ENCODE results near the gene RPA1. TPM values are rescaled to one million over a fixed set of nuclear protein-coding genes. Genes with fewer than 3 reads are reported as not detected.

RPA1 gene
- total RNA-seq, 2 donors from 2014 or later, result 15.4 to 40.0 TPM

DNA sequence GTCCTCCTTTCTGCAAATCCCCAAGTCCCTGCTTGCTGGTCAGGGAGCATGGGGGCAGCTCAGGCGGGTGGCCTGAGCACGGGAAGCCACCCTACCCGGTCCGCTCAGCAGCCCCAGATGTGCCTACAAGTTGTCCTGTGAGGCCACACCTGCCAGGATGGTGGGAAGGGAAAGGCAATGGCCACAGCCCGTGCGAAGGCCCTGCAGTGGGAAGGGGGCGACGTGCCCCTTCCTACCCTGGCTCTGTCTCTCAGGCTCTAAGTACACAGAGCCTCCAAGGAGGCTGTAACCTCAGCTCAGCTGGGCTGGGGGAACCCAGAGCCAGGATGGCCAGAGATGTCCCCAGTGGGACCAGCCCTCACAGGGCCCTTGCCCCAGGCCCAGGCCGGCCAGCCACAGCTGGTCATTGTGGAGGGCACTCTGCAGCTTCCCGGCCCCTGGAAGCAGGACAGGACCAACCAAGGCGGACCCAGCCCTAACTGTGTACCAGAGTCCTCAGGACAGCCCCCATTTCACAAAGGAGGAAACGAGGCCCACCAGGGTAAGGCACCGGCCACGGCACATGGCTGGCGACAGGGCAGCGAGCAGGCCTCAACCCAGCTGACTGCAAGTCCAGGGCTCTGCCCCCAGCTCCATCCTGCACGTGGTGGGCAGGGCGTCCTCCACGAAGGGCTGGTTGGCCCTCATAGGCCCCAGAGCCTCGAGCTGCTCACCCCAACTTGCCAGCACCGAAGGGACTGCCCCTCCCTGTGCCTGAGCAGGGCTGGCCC, 113.0 kb downstream of the RPA1 start:
- TF ChIP-seq CTCF (IDR thresholded peaks at IDR 0.05), result no peak
- Histone ChIP-seq H3K4me3 (no peak overlapping the region), H3K36me3 (no peaks in the 10 kb centered on the region), H3K9me3 (no peaks in the 10 kb centered on the region), H3K4me1 (ENCODE audit: control insufficient read depth in 1 of 2, low read depth in 2 of 2) (no peaks in the 10 kb centered on the region), H3K27ac (no peak overlapping the region), H3K27me3 (replicated peaks; ENCODE audit: insufficient read depth) (no peaks in the 10 kb centered on the region)
- ATAC-seq (ENCODE audit: insufficient number of reproducible peaks, low FRiP score, low read depth) (no peak), DNase-seq (ENCODE audit: low spot score) (no peak)

- ATAC-seq (ENCODE audit: insufficient number of reproducible peaks, low FRiP score, low read depth) (no peak), DNase-seq (ENCODE audit: low spot score) (no peak)
- no peak for TF ChIP-seq CTCF (IDR thresholded peaks at IDR 0.05)
- H3K27ac ChIP-seq, result no peak overlapping the region
- no peaks in the 10 kb centered on the region for H3K4me1 ChIP-seq (ENCODE audit: control insufficient read depth in 1 of 2, low read depth in 2 of 2)
- H3K36me3 ChIP-seq, result no peaks in the 10 kb centered on the region
- H3K9me3 ChIP-seq, result no peaks in the 10 kb centered on the region
- H3K27me3 ChIP-seq (replicated peaks; ENCODE audit: insufficient read depth), result no peaks in the 10 kb centered on the region
- H3K4me3 ChIP-seq, result no peak overlapping the region
Observed at GRCh38 chr17:1943436-1943831, 113.6 kb downstream of the RPA1 start.

DNA sequence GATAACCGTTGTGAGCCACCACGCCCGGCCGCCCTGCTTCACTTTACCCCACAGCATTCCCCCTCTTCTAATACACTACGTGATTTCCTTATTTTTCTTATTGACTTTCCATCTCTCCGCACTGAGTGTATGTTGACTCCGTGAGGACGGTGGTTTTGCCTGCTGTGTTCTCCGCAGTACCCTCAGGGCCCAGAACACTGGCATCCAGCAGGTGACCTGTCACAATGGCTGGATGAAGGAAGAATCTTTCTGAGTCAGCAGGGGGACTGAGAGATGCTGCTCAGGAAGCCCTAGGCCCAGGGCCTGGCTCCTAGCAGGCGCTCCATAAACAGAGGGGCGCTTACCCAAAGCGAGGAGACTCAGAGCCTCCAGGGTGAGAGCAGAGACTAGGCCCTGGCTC, 115.8 kb downstream of the RPA1 start:
- DNase-seq (ENCODE audit: low spot score) (no peak), ATAC-seq (ENCODE audit: insufficient number of reproducible peaks, low FRiP score, low read depth) (no peak)
- Histone ChIP-seq H3K4me3 (no peak overlapping the region), H3K27ac (no peak overlapping the region), H3K4me1 (ENCODE audit: control insufficient read depth in 1 of 2, low read depth in 2 of 2) (no peaks in the 10 kb centered on the region), H3K9me3 (no peaks in the 10 kb centered on the region), H3K27me3 (replicated peaks; ENCODE audit: insufficient read depth) (no peaks in the 10 kb centered on the region), H3K36me3 (no peaks in the 10 kb centered on the region)
- no peak for TF ChIP-seq CTCF (IDR thresholded peaks at IDR 0.05)

DNA sequence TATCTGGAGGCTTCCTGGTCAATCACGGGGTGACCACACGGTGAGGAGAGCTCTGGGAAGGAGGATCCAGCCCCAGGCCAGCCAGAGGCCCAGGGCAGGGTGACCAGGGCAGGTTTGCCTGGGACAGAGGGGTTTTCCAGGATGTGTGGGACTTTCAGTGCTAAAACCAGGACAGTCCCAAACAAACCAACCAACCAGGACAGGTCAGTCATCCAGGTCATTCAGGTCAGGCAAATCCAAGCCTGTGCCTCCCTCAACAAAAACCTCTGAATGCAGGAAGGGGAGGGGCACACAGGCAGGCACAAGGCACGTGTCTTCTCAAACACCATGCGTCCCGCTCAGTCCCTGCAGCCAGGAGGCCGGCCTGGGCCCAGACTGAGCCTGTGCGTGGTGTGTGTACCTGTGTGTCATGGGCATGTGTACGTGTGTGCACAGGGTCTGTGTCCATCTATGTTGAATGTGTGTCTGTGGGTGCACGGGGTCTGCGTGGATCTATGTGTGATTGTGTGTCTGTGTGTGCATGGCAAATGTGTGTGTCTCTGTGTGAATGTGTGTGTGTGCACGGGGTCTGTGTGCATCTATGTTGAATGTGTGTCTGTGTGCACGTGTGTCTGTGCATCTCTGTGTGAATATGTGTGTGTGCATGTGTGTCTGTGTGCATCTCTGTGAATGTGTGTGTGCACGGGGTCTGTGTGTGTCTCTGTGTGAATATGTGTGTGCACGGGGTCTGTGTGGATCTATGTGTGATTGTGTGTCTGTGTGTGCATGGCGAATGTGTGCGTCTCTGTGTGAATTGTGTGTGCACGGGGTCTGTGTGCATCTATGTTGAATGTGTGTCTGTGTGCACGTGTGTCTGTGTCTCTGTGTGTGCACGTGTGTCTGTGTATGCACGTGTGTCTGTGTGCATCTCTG, 116.5 kb downstream of the RPA1 start:
- no peak for TF ChIP-seq CTCF (IDR thresholded peaks at IDR 0.05)

DNA sequence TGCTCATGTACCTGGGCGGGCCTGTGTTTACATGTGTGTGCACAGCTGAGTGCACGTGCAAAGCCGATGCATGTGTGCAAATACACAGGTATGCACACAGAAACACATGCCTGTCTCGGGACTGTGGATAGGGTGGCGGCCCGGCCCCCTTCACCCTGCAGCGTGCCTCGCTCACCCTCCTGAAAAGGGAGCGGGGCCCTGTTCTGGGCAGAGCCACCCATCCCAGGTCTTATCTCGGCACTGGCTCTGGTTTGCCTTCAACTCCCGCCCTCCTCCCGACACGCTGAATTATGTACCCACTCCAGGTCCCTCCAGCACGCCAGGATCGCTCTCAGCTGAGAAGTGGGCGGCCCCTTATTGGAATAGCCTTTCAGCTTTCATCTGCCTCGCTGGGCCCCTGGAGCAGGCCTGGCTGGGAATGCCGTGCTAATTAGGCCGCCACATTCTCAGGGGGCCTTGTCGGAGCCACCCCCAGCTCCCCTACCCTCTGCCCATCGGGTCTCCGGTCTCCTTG, 117.5 kb downstream of the RPA1 start:
- no peak for ATAC-seq (ENCODE audit: insufficient number of reproducible peaks, low FRiP score, low read depth)
- H3K36me3 ChIP-seq, result no peaks in the 10 kb centered on the region
- DNase-seq (ENCODE audit: low spot score), result no peak
- no peaks in the 10 kb centered on the region for H3K9me3 ChIP-seq
- H3K4me1 ChIP-seq (ENCODE audit: control insufficient read depth in 1 of 2, low read depth in 2 of 2), result no peaks in the 10 kb centered on the region
- no peak for TF ChIP-seq CTCF (IDR thresholded peaks at IDR 0.05)
- no peak overlapping the region for H3K27ac ChIP-seq
- no peak overlapping the region for H3K4me3 ChIP-seq
- H3K27me3 ChIP-seq (replicated peaks; ENCODE audit: insufficient read depth), result no peaks in the 10 kb centered on the region

More for the DNA sequence above, 116.5 kb downstream of the RPA1 start:
- Histone ChIP-seq H3K27me3 (replicated peaks; ENCODE audit: insufficient read depth) (no peaks in the 10 kb centered on the region), H3K4me1 (ENCODE audit: control insufficient read depth in 1 of 2, low read depth in 2 of 2) (no peaks in the 10 kb centered on the region), H3K27ac (no peak overlapping the region), H3K9me3 (no peaks in the 10 kb centered on the region), H3K36me3 (no peaks in the 10 kb centered on the region), H3K4me3 (no peak overlapping the region)
- DNase-seq (ENCODE audit: low spot score) (no peak), ATAC-seq (ENCODE audit: insufficient number of reproducible peaks, low FRiP score, low read depth) (no peak)
